Measurements from ENCODE around the gene ATP8A1. TPM values are rescaled to one million over a fixed set of nuclear protein-coding genes. Genes with fewer than 3 reads are reported as not detected.

ATP8A1 gene
- total RNA-seq, 1 donor from 2014 or later = 54.6 TPM

DNA sequence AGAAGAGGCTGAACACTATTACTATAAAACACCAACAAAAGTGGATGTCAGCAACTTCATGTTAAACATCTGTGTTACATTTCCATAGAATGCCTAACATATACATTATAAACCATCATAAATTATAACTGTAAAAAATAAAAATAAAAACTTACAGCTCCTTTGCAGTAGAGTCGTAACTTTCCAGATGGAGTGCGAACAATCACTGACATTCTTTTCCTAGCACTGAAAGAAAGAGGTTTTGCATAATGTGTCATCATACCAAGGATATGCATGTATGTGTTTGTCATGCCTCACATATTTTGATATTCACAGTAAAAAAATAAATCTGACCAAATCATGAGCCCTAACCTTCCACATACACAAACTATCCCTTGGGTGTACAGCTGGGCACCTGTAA lies 113.1 kb downstream of the ATP8A1 start:
- intact Hi-C loops (cut with DNase I) = no loop called here
- no peak for DNase-seq (ENCODE audit: low spot score)
- no peak for ATAC-seq

DNA sequence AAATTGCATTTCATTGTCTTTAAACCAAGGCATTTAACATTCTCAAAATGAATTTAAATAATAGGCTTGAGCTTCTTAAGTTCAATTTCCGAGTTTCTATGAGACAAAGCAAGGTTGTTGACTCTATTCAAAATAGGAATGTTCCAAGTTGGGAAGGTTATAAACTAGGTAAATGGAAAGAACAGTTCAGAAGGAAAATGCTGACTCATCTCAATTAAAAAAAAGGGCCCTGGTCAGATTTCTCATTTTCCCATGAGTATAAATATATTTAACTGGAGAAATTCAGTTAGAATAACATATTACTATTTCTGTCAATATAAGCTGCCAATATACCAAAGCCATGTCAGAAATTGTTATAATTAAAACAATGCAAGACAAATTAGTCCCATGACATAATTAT lies 113.8 kb downstream of the ATP8A1 start:
- intact Hi-C loops (cut with DNase I) = no loop called here
- DNase-seq (ENCODE audit: low spot score) (no peak), ATAC-seq (no peak)

DNA sequence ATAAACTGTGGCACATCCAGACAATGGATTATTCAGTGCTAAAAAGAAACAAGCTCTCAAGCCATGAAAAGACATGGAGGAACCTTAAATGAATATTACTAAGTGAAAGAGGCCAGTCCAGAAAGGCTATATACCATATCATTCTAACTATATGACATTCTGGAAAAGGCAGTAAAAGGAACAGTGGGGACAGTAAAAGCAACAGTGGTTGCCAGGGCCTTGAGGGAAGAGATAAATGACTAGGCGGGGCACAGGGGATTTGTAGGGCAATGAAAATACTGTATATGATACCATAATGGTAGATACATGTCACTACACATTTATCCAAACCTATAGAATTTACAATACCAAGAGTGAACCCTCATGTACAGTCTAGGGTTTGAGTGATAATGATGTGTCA lies 115.3 kb downstream of the ATP8A1 start:
- ATAC-seq (no peak), DNase-seq (ENCODE audit: low spot score) (no peak)

DNA sequence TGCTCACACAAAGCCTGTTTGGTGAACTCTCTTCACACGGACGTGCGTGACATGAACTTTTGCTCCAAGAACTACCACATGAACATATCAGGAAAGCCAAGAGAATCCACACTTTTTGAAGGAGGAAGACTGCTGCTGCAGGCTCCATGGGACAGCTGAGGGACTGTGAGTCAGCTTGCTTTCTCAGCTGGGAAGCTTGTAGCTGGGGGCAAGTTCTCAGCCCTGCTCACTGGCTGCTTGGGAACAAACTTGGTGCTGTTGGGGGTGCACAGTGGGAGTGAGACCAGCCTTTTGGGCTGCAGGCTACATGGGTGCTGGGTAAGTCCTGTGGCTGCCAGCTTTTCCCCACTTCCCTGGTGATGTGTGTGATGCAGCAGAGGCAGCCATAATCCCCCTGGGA lies 123.9 kb downstream of the ATP8A1 start:
- intact Hi-C loops (cut with DNase I) = no loop called here

More for the DNA sequence above, 115.3 kb downstream of the ATP8A1 start:
- intact Hi-C loops (cut with DNase I) = no loop called here

DNA sequence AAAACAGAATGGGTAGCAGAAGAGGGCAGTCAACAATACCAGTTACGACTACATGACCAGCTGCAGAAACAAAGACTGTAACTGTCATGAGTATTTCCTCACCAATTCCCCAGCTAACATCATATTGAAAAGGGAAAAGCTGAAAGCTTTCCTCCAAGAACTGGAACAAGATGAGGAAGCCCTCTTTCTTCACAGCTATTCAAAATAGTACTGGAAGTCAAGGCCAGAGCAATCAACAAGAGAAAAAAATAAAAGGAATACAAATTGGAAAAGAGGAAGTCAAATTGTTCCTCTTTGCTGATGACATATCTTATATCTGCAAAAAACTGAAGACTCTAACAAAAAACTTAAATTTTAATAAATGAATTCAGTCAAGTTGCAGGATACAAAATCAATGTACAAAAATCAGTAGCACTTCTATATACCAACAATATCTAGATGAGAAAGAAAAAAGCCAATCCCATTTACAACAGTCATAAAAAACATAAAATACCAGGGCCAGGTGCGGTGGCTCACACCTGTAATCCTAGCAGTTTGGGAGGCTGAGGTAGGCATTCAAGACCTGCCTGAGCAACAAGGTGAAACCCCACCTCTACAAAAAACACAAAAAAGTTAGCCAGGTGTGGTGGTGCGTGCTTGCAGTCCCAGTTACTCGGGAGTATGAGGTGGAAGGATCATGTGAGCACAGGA lies 125.4 kb downstream of the ATP8A1 start:
- intact Hi-C loops (cut with DNase I) = no loop called here
- no peak for ATAC-seq
- no peak for DNase-seq (ENCODE audit: low spot score)

More for the DNA sequence above, 123.9 kb downstream of the ATP8A1 start:
- DNase-seq (ENCODE audit: low spot score) (no peak), ATAC-seq (no peak)

DNA sequence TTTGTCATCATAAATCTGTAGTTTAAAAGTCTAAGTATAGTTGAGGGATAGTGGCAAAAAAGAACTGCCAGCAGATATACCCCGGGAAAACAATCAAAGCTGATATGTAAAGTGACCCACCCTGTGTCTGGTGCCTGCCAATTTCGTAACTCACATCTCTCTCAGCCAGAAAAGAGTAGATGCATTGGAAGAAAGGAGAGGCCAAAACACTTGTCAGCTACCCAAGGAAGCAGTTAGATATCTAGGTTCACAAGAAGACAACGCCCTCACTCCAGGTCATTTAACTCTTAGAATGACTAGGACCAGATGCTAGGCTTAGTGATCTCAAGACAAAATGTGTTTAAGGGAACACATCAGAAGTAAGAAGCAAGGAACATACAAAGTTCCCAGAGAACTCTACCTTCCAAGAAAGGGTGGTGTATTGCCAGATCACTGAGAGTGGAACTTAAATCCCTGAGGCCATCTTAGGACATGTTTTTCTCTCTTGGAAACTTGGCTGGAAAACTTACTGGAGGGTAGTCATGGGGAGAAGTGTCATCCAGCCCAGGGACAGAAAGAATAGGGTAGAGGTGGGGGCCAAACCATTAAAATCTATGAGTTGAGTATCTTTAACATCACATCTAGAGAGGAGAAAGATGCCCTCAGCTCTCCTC lies 133.7 kb downstream of the ATP8A1 start:
- intact Hi-C loops (cut with DNase I) = loop anchor here (5.0 to 10.0 kb wide), 3 partner anchors 148 to 576 kb away; no protein-coding TSS in a partner anchor
- peak; percentile 70 for ATAC-seq
- DNase-seq (ENCODE audit: low spot score) = no peak

DNA sequence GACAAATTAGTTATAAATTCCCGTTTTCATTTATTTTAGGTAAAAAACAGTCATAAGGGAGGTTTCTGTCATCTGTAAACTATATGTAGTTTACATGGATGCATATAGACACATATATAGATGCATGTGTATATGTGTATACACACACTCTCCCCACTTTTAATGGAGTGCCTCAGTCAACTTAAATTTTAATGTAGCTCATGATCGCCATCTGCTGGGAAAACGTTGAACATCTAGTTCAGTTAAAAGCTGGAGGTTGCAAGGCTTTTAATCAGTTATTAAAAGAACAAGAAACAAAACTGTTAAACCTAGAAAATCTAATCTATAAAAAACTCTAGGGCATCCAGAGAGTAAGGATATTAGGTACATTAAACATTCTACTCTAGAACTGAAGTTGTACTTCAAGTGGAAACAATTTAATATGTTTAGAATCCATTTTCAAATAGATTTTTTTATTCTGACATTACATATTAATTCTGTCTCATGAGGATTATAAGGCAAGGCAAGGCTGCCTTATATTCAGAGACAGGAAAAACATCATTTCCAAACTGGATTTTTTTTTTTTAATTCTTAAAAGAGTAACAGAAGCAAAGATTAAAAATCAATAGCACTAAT lies 137.0 kb downstream of the ATP8A1 start:
- DNase-seq (ENCODE audit: low spot score) (peak; percentile 65), ATAC-seq (peak; percentile 75)

DNA sequence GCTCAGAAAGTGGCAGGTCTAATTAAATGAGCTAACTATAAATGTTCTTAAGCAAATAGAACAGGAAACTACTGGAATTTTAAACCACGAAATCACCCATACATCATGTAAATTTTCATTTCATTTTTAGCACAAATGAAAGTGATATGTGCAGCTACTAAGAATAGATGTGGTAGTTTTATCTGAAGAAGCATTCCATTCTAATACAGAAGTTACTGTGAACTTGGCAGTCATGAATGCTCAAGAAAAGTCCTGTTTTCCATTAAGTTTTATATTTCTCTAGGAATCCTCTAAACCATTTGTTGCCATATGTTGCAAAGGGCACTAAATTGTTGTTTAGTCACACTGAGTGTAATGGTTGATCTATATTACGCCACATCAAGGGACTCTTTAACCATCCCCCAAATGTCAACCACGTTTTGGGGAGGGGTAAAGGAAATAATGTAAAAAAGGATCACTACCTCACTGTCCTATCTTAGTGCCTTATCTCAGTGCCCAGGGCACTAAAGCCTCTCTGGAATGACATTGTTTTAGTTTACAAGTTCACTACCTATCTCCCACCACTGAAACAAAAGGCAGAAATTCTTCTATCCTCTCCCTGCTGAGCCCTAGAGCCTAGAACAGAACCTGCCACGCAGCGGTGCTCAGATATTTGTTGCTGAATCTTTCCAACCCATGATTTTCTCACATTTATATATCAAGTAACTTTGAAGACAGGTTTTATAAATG lies 141.6 kb downstream of the ATP8A1 start:
- intact Hi-C loops (cut with DNase I) = no loop called here
- no peak for DNase-seq (ENCODE audit: low spot score)
- ATAC-seq = no peak

More for the DNA sequence above, 137.0 kb downstream of the ATP8A1 start:
- intact Hi-C loops (cut with DNase I) = loop anchor here (5.0 to 10.0 kb wide), 3 partner anchors 145 to 573 kb away; no protein-coding TSS in a partner anchor

DNA sequence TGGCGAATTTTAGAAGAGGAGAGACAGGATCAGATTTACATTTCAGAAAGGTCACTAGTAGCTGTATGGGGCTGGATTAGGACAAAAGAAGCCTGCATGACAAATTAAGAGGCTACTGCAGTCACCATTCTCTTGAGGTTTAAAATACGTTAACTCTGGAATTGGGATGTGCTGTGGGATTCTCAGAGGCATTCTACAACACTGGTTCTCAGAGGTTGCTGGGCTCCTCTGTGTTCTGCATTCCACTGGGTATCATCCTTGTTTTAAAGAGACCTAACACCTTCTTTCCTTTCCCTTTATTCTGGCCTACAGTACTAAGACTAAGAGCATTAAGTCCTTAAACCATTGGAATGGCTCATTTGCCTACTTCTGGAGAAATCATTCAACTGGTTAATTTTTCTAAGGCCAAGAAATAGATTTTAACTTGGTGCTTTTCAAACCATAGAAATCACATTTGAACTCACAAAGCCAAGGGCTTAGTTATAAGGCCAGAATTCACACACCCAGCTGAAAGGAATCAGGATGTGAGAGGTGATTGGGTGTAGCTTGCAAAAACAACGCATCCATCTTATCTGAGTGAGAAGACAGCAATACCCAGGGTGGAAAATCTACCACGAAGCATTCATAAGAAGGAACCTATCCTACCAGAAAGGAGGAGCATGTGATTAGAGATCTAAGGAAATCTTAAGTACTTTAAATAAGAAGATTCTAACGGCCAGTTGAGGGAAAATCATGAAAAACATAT lies 143.0 kb downstream of the ATP8A1 start:
- intact Hi-C loops (cut with DNase I) = no loop called here
- ATAC-seq (peak; percentile 55), DNase-seq (ENCODE audit: low spot score) (no peak)

DNA sequence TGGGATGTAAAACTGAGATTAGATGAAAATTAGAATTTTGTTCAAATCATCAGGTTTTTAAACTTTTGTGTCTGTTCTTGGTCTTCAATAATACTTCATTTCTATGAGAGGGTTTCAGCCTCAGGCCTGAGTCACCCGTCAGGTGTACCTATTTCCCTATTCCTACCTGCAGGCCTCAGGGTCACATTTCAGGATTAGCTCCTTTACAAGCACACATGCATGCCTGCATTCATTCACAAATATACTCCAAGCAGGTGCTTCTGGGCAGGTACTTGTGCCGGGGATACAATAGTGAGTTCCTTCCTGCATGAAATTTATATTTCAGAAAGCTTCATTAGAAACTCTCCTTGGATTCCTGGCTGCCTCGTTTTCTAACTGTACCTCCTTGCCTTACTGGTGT lies 144.7 kb downstream of the ATP8A1 start:
- DNase-seq (ENCODE audit: low spot score) (no peak), ATAC-seq (no peak)
- intact Hi-C loops (cut with DNase I) = no loop called here

DNA sequence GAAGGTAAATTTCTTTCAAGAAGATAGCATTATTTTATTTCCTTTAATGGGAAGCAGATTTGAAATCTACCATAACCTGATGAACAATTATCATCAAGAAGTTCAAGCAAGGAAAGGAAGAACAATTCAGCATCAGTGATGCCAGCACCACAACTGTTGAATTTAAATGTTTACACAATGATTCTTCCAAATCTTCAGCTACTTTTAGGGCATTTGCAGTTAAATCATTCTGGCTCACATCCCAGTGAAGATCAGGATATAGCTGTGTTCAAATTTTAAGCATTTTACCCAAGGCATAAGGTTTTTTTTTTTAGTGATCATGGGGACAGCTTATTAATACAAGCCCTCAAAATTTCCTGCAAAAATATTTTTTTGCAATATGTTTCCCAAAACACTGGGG lies 146.7 kb downstream of the ATP8A1 start:
- DNase-seq (ENCODE audit: low spot score) (no peak), ATAC-seq (no peak)
- intact Hi-C loops (cut with DNase I) = no loop called here

DNA sequence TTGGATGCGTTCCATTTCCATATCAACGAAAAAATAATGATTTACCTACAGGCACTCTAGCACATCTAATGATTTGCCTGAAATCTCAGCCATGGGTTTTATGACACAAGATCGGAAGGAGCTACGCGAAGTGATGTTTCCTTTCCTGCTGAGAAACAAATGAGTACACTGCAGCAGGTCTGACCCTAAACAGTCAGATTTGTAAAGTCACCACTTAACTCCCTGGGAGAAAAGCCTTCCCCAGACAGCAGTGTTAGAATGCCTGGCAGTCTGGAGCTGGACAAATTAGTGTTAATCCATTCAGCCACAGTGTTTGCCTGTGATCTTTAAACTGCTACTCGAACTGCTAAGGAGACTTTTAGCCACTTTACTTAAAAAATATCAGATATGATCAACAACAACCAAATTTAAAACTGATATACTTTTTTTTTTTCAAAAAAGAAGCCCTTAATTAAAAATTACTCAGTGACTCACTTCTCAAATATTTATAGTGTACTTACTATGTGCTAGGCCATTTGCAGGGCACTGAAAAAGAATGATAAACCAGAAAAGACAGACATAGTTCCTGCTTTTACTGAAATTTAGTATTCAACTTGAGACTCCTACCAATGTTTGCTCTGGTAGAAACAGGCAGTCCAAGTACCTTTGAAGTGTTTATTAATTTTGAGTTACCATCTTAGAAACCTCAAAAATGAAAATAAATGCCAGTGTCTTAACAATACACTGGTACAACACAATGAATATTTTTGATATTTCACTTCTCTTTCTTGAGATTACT lies 155.1 kb downstream of the ATP8A1 start:
- DNase-seq (ENCODE audit: low spot score) (no peak), ATAC-seq (no peak)
- intact Hi-C loops (cut with DNase I) = no loop called here

DNA sequence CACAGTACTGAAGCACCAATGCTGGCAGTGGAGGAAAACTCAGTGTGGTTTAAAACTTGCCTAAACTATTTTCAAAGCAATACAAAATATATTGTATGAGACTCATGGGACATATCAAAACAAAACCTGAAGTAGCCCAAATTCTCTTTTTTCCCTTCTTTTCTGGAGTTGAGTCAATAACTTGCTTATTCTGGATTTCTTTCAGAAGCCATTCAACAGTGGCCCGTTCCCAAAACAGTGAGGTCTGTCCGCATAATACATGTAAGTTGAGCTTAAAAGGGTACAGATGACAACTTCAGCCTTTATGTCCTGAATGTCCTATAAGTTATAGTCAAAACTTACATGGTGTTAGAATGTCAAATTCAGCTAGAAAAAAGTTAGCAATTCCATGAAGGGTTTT lies 158.9 kb downstream of the ATP8A1 start:
- intact Hi-C loops (cut with DNase I) = no loop called here
- ATAC-seq (peak; percentile 45), DNase-seq (ENCODE audit: low spot score) (no peak)

DNA sequence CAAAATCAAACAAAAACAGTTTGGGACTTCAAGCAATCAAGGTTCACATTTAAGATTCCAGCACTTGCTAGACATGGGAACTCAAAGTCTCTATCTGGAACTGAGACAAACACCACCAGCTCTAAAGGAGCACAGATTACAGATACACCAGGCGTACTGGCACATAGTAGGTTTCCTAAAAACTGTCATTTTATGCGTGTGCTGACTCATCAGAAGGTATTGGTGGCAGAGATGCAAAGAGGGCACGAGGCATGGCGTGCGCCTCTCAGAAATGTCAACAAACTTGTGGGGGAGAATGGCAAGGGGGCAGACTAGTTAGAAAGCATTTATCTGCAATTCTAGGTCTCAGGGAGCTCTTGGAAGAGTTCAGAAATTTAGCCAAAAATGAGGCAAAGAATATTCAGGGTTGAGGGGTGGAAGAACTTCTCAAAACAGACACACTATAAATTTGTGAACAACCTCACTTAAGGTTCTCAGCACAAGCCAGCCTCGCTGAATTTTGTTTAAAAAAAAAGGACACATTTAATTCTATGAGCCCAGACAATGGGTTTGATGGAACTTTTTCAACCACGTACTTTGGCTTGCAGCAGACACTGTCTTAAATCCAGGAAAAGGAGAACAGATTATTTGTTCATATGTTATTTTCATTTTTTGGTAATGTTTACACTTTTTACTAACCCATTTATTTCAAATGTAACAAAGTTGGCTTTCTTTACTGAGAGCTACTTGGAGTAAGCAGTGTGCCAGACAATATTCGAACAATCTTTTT lies 159.6 kb downstream of the ATP8A1 start:
- ATAC-seq = peak; percentile 39
- DNase-seq (ENCODE audit: low spot score) = no peak
- intact Hi-C loops (cut with DNase I) = no loop called here

DNA sequence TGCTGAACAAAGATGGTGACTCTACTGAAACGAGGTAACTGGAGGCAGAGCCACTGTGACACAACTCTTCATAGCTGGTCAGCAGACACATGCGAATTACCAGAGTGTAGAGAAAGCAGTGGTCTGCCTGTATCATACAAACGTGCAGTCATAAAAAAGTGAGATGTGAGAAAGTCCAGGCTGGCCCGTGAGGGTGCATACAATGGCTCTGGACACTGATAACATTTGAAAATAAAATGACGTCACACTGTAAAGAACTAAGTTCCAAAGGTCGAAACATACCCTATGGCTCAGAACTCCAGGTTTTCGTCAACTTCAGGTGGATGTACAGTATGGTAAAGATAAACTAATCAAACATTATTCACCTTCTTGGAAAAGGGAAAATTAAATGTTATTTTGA lies 163.9 kb downstream of the ATP8A1 start:
- DNase-seq (ENCODE audit: low spot score) = no peak
- intact Hi-C loops (cut with DNase I) = no loop called here
- ATAC-seq = no peak

DNA sequence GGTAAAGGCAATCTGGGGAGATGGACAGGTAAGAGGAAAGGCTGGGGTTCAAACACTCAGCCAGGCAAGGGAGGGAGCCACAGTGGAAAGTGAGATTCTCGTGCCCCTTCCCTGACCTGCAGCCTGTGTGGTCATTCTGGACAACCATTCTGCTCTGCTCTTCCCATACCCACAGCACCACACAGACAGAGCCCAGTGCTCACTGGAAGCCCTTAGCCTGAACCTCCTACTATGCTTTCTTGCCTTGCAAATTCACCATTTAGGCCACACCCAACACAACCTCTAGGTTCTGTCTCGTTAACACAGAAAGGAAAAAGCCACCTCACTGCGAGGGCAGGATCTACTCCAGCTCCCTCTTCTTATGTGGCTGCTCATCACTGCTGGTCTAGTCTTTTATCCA lies 166.9 kb downstream of the ATP8A1 start:
- no peak for ATAC-seq
- intact Hi-C loops (cut with DNase I) = no loop called here
- no peak for DNase-seq (ENCODE audit: low spot score)

DNA sequence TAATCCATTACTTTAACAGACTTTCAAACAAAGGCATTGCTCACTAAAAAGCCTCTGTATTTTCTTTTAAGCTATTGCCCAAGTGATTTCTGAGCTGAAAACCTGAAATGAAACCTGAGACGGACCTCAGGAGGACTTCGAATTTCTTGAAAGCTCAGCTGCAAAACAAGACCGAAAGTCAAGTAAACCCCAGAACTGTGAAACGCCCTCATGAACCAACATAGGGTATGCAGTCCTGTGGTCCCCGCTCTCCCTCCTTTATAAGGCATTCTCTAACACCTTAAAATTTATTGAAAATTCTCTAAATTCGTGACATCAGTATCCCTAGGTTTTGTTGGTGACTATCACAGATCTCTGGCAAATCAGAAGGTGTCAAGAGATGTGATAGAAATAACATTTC lies 167.8 kb downstream of the ATP8A1 start:
- intact Hi-C loops (cut with DNase I) = no loop called here
- ATAC-seq (peak; percentile 34), DNase-seq (ENCODE audit: low spot score) (no peak)

DNA sequence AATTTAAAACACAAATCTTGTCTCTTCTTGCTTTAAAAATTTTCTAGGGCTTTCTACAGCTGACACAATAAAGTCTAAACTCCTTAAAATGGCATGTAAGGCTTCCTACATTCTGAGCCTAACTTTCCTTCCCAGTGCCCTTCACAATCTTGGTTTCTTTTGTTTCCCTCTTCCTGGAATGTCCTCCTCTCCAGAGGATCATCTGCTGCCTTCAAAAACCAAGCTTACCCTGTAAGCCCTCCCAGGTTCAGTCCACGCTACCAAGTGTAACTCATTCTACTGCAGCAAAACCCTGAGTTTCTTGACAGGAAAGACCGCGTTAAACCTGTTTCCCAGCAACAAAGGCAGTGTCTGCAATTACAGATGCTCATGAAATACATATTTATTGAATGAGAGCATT lies 168.4 kb downstream of the ATP8A1 start:
- ATAC-seq (no peak), DNase-seq (ENCODE audit: low spot score) (no peak)
- intact Hi-C loops (cut with DNase I) = no loop called here
